Activated naive CD4-positive, alpha-beta T cell treated with anti-CD3 and anti-CD28 coated beads, Interleukin-2, amount 50 U/mL, for 16 hours (primary cell): ENCODE data around the gene FBXL2.
A peak's percentile ranks its signal among the peaks of the same experiment; 100 is the strongest.

ENCODE experiments used
- DNase-seq: peaks from one replicate; pipeline ENCODE4 v3.0.0-alpha.2; 2020

Gene FBXL2, protein sequence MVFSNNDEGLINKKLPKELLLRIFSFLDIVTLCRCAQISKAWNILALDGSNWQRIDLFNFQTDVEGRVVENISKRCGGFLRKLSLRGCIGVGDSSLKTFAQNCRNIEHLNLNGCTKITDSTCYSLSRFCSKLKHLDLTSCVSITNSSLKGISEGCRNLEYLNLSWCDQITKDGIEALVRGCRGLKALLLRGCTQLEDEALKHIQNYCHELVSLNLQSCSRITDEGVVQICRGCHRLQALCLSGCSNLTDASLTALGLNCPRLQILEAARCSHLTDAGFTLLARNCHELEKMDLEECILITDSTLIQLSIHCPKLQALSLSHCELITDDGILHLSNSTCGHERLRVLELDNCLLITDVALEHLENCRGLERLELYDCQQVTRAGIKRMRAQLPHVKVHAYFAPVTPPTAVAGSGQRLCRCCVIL

DNA sequence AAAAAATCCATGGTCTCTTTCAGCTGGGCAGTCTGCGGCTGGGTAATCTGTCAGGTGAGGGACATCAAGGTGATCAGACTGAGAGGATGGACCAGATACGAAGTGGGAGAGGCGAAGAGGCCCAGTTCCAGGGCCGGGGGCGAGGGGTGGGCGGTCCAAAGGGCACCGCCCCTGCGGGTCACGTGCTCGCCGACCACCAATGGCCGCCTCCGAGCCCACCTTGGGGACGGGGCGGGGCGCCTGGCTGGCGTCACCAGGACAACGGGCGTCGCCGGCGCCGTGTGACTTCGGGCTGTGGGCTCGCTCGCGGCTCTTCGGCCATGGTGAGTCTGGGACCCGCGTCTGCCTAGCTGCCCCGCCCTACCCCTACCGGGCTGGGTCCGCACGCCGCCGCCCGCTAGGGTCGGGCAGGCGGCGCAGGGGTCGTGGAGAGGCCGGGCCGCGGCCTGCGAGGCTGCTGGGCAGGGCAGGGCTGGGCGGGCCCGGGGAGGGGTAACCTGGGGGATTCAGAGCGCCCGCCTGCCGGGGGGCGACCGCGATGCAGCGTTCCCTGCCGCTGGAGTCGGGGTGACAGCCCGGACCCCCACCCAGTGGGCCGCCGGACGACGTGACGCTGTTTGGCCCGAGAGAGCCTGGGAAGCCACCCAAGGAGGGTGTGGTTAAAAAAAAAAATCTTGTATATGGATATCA is at the start of gene FBXL2:
FBXL2 (plus strand) TSS at position 250 of the 690 bp plus-strand sequence; CDS start at position 321, 71 bp downstream.
- DNase-seq, result peak; percentile 15

DNA sequence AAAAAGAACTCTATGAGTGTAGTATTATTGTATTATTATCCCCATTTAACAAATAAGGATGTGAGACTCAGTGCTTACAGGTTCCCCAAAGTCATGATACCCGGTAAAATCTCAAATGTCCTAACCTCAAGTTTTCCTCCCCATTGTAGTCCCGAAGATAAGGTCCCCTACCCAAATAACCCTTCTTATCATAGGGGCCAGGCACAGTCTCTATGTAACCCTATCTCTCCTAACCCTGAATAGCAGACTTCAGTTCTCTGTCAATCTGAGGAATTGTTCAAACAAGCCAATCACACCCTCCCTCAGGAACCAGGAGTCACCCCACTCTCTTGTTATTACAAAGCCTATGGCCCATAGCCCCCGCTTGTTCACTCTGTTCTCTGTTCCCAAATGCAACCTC is 48.2 kb upstream of the FBXL2 start:
- no peak for DNase-seq

DNA sequence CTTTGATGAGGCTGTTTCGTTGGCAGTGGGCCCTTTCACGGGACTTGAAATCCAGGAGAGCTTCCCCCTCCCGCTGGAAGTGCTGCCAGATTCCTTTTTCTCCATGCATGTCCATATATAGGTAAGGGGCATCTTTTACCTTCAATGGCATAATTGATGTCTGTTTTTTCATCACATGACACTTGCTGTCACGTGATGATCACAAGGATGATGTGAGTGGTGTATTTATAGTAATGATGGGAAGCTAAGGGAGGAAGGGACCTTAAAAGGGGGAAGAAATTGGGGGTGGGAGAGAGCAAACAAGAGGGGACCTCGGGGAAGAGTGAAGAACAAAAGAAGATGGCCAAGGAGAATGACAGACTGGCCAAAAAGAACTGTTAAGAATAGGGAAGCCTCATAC is 47.3 kb upstream of the FBXL2 start:
- DNase-seq, result no peak

DNA sequence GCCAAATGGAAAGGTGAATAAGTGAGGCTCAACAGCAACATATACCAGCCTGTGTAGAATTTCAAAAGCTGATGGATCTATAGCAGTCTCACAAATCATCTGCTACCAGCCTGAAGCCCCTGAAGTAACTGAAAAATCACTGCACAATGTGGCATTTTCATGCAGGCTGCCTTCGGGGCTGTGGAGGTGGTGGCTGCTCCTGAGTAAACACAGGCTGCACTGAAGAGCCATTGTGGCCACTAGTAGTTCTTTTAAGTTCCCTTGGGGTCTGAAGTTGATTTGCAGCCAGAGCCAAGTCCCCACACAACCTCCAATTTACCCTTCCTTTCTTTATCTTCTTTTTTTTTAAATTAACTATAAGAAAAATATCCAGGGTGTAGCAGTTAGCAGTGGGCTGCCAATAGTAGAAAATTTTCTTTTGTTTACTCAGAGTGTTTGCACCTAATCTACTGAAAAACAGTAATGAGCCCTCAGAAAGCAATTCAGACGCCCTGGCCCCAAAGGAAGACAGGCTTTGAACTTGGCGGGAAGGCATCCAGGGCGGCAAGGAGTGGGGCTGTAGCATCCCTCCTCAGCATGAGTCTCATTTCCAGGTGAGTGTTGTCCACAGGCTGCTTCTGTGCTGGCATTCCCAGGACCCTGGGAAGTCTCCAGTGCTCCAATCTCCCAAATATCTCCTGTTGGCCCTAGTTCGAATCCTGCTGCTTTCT is 45.3 kb upstream of the FBXL2 start:
- DNase-seq, result no peak

DNA sequence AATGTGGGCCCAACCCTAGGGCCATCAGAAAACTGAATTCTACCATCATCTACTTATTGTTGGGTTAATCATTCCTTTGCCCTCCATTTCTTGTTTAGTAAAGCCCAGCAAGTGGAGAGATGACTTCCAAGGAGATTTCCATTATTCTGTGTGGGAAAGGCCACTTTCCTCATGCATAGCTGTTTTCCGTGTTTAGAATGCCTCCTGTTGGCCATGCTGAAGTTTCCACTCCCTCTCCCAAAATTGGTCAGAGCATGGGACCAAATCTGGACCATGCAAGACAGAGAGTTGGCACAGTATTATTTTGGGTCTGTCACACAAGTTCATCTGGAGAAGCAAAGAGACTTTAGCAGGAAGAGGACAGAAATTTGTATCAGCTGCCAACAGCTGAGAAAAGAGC is 43.4 kb upstream of the FBXL2 start:
- DNase-seq, result no peak

DNA sequence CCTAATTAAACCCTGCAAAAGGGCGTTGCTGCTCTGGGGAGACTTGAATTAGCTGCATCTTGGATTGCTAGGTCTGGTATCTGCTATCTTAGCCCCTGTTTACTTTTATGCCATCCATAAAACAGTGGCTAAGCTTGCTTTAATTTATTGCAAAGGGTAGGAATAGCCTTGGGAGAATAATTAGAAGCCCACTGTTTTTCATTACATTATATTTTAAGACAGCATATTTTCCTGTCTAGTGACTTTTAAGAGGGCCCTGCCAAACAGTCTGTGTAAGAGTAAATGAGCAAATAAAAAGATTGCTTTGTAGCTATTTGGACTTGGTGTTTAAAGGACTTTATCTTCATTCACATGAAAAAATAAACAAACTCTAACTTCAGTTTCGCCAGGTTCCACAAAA is 41.2 kb upstream of the FBXL2 start:
- no peak for DNase-seq

DNA sequence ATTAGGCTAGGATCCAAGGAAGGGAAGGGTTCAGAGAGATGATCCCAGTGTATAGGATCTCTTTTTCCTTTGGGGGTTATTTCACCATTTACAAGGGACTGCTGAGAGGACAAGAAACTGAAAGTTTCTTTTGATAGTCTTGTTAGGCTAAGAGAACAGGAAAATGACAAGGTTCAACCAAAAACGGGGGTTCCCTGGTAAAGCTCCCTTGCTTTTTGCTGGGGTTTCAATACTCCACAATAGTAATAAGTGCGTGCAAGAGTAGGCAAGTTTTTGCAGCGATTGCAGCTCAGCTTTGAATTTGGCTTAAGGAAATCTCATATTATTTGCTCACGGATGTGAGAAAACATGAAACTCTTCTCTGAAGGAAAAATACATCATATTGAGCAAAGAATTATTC is 39.8 kb upstream of the FBXL2 start:
- DNase-seq, result no peak

DNA sequence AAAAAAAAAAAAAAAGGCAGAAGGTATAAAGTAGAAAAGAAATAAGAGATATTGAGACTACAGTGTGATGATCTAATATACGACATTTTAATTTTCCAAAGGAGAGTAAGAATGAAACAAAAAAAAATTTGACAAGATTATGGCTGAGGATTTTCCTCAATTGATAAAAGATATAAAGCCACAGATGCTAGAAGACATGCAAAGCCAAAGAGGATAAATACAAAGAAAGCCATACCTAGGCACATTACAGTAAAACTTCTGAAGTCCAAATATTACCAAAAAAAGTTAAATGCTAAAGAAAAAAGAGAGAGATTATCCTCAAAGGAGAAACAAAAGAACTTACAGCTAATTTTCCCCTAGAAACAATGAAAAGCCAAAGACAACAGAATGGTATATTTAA is 38.3 kb upstream of the FBXL2 start:
- no peak for DNase-seq

DNA sequence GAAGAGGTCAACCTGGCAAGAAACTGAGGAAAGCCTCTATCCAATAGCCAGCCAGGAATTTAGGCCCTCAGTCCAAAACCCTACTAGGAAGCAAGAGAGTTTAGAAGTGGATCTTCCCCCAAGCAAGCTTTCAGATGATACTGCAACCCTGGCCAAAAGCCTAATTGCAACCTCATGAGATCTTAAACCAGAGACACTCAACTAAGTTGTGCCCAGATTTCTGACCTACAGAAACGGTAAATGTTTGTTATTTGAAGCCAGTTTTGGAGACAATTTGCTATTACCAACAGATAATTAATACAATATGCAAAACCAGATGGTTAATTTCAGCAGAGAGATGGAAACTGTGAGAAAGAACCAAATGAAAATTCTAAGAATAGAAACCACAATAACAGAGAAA is 37.0 kb upstream of the FBXL2 start:
- no peak for DNase-seq

DNA sequence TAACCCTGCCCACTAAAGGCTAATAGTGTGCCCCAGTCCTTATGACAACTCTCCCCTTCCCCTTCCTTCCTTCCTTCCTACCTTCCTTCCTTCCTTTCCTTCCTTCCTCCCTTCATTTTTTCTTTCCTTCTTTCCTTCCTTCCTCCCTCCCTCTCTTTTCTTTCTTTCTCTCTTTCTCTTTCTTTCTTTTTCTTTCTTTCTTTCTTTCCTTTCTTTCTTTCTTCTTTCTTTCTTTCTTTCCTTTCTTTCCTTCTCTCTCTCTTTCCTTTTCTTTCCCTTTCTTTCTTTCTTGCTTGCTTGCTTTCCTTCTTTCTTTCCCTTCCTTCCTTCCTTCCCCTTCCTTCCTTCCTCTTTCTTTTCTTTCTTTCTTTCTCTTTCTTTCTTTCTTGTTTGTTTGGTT is 30.5 kb upstream of the FBXL2 start:
- no peak for DNase-seq

DNA sequence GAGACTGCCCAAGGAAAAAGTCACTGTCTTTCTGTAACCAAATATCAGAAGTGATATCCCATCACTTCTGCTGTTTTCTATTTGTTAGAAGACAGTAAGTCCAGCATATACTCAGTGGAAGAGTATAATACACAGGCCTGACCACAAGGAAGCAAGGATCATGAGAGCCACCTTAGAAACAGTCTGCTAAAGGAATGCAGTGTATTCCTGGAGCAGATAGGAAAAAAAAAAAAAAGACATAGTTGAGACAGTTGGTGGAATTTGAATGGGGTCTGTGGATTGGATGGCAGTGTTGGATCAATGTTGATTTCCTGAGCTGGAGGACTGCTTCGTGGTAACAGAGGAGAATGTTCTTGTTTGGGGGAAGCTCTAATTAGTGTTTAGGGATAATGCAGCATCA is 26.5 kb upstream of the FBXL2 start:
- no peak for DNase-seq

DNA sequence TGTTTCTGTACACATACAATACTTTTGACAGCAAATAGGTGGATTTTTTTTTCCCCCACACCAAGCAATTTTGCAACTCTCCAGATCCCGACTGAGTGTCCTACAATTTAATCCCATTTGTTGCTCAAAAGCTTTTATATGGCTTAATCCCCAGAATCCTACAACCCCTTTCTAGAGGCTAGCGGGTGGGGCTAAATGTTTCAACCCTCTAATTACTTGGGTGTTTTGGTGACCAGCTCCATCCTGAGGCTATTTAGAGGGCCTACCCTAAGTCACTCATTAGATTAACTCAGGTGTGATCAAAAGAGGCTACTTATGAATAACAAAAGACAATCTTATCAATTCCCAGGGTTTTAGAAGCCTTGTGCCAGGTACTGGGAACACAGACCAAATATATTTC is 21.0 kb upstream of the FBXL2 start:
- DNase-seq, result no peak

DNA sequence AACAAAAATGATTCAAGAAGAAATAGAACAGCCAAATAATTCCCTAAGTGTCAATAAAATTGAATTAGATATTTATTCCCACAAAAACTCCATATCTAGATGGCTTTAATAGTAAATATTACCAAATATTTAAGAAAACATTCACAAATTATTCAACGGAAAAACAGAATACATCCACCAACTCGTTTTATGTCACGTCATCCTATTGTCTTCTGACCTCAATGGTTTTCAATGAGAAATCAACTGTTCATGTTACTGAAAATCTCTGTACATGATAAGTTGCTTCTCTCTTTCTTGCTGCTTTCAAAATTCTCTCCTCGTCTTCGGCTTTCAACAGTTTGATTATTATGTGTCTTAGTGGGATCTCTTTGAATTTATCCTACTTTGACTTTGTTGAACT is 17.1 kb upstream of the FBXL2 start:
- DNase-seq, result no peak

DNA sequence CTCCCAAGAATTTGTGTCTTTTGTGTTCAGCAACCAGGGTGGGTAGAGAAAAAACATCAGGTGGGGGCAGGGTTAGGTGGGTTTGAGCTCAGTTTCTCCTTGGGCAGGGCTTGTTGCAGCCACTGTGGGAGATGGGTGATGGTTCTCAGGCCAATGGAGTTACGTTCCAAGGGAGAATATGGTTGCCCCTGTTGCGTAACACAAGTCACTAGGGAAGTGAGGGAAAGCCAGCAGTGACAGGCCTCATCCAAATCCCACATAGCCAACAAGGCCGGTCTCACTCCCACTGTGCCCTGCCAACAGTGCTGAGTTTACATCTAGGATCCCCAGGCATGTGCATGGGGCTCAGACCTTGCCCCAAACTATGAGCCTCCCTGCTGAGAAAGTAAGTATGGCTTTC is 7.9 kb upstream of the FBXL2 start:
- DNase-seq, result no peak

DNA sequence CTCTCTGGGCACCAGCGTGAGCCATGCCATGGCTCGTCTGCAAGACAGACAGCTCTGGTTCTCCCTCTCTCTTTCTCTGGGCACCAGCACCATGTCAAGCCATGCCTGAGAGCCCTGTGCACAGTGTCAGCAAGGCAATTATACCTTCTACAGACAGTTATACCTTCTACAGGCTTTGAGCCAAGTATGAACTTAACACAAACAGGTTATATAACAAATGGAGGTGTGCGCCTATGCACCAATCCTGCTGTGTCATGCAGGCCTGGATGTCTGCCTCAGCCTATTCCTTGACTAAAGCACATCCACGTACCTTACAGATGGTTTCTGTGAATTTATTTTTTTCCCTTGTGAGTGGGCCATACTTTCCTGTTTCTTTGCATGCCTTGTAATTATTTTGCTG is 5.9 kb upstream of the FBXL2 start:
- no peak for DNase-seq

DNA sequence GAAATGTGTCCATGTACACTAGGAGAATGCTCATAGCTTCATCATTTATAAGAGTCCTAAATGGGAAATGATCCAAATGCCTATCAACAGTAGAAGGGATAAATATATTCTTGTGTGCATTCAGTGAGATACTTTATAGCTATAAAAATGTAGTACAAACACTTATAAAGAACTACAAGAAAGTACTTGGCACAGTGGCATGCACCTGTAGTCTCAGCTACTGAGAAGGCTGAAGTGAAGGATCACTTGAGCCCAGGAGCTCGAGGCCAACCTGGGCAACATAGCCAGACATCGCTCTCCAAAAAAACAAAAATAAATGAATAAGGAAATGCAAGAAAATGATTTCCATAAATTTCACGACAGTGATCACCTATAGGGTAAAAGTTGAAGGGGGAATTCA is 3.6 kb upstream of the FBXL2 start:
- DNase-seq, result no peak

DNA sequence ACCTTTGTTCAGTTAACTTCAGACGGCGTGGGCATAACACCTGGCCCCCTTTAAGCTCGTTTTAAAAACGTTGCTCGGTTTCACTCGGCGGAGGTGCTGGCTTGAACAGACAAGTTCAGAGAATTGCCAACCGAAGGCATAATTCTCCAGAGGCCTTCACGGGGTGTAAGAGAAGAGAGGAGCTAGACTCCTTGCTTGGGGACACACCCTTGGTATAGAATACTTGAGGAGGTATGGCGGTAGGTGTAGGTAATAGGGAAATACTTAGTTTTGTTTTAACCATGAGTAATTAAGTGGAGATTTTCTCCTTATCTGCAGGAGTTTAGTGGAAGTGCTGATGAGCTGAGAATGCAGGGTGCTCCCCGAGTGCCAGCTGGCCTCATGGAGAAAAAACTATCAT is 921 bp downstream of the FBXL2 start:
- no peak for DNase-seq

DNA sequence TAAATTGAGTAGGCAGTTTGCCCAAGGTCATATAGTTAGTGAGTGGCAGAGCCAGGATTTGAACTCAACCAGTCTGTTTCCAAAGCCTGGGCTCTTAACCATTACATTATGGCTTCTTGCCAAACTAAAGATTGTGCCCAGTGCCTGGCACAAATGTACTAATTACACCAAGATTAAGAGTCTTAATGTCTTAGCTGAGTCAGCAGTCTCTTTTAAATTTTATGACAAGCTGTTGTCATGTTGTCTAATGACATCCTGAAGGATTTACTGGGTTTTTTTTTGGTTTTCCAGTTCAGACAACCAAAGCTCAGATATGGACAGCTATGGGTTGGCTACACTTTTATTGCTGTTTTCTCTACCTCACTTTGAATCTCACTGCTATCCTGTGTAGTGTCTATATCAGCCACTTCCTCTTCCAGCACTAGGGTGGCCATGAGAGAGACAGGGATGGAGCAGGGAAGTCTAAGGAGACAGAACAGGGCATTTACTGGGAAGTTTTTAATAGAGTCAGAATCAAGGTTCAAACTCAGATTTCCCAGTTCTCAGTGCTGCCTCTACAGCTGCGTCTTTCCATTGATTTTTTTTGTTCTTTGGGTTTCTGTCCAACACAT is 10.5 kb downstream of the FBXL2 start:
- no peak for DNase-seq

DNA sequence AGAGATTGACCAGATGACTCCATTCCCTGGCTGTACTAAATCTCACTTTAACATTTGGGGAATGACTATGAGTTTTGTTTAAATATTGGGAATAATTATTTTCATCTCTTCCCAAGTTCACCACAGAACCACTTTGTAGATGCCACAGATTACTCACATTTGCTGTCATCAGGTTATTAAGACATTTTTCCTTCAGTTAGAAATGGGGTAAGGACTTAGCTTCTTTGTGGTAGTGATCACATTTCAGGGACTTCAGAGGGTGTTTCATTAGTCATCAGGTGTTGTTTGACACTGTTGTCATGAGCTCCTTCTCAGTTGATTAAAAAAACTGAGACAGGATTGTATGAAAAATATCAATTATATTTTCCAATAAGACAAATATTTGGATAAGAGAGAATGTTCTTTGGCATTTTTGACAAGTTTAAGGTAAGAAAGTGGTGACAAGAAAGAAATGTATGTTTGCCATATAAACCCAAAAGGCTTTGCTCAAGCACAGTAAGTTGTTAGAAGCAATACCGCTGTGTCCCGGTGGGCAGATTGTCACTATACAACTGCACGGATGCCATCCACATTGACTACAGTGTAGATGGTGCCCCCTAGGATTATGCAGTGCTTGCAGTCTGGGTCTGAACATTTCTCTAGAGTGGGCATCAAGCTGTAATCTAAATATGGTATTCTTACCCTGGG is 22.3 kb downstream of the FBXL2 start:
- DNase-seq, result no peak

DNA sequence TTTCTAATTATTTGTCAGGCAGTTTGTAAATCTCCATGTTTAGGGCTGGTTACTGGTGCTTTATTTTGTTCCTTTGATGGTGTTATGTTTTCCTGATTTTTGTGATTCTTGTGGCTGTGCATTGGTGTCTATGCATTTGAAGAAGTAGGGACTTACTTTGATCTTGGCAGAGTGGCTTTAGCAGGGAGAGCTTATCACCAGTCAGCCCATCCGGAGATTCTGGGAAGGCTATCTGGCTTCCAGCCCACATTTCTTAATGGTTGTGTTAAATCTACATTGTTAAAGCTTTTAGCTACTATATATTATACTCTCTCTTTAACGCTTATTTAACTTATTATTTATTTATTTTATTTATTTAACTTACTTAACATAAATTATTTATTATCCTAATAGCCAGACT is 35.1 kb downstream of the FBXL2 start:
- DNase-seq, result no peak

DNA sequence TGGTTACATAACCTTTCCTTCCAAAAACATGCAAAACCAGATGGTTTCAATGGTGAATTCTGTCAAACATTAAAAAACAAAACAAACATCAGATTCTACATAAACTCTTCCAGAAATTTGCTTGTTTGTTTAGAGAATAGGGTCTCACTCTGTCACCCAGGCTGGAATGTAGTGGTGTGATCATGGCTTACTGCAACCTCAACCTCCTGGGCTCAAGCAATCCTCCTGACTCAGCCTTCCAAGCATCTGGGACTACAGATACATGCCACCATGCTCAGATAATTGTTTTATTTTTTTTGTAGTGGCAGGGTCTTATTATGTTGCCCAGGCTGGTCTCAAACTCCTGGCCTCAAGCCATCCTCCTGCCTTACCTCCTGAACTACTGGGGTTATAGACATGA is 36.1 kb downstream of the FBXL2 start:
- DNase-seq, result no peak

DNA sequence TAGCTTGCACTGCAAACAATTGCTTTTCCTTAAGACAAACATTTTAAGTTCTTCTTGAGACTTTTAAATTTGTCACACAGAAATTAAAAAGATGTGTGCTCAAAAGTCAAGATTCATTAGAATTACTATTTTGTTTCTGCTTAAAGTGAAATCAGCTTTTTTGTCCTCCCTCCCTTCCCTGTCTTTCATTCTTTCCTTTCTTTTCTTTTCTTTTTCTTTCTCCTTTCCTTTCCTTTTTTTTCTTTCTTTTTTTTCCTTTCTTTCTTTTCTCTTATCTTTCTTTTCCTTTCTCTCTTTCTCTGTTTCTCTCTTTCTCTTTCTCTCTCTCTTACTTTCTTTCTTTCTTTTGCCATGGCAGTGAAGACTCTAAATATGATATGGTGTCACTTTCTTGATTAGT is 37.8 kb downstream of the FBXL2 start:
- DNase-seq, result no peak

DNA sequence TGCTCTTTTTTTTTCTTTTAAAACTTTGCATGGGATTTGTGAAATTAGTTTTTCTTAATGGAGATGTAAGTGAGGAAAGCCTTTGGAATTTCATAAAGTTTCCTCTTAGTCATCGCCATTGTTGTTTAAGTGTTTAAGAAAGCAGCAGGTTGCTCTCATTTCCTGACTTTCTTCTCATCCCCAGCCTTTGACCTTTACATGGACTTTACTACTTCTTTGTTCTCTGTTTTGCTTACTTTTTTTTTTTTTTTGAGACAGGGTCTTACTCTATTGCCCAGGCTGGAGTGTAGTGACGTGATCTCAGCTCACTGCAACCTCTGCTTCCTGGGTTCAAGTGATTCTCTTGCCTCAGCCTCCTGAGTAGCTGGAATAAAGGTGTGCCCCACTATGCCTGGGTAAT is 38.6 kb downstream of the FBXL2 start:
- no peak for DNase-seq
